GM12872 (cell line): ENCODE results near the gene DUSP6.

Source experiments
- CTCF ChIP-seq: IDR thresholded peaks from 3 replicates; pipeline ENCODE4 v1.5.1; 2011; ENCODE audit warnings: low read depth, mild to moderate bottlenecking, low read length, moderate library complexity; ENCODE audit not compliant: insufficient read depth

Gene DUSP6

GRCh38 chr12:89370850-89371249 is 18.5 kb upstream of the DUSP6 start:
- no peak for TF ChIP-seq CTCF

GRCh38 chr12:89370421-89370831 is 18.1 kb upstream of the DUSP6 start:
- no peak for TF ChIP-seq CTCF

- no peak for TF ChIP-seq CTCF
Measured at GRCh38 chr12:89369166-89369565, 16.9 kb upstream of the DUSP6 start.

- TF ChIP-seq CTCF: no peak
Measured at GRCh38 chr12:89368391-89368790, 16.1 kb upstream of the DUSP6 start.

- no peak for TF ChIP-seq CTCF
Measured at GRCh38 chr12:89366676-89367364, 14.5 kb upstream of the DUSP6 start.

GRCh38 chr12:89364631-89365030 is 12.3 kb upstream of the DUSP6 start:
- TF ChIP-seq CTCF: no peak

GRCh38 chr12:89364058-89364457 is 11.8 kb upstream of the DUSP6 start:
- TF ChIP-seq CTCF: no peak
